Midbrain (tissue), 1 donor: Measurements from ENCODE around the gene LRRC72.

Experiments
- DNase-seq: peaks from one replicate; lab custom pipeline; 2025; lab: John Stamatoyannopoulos, UW

The LRRC72 gene

GRCh38 chr7:16630654-16631053, 104.0 kb downstream of the LRRC72 start:
- DNase-seq = no peak
